ENCODE measurements around the gene ZNF516. TPM values are rescaled to one million over a fixed set of nuclear protein-coding genes. Genes with fewer than 3 reads are reported as not detected.
A peak's percentile ranks its signal among the peaks of the same experiment; 100 is the strongest.
"Not testable (repeated sequence)": the region's sequence is repeated elsewhere in the genome, so short reads cannot be mapped to it uniquely, and the experiment has no call there.

Gene ZNF516
- polyA plus RNA-seq: 1.2 TPM

GRCh38 chr18:76495006-76495370 lies at the start of gene ZNF516:
ZNF516 (minus strand) TSS chr18:76495242; CDS start chr18:76443054, 52,188 bp downstream.
- H3K27ac Mint-ChIP-seq: peak within 1 kb of the TSS; percentile 87 to 98 (median 92)
- H3K9me3 Mint-ChIP-seq: peaks cover 7 to 15% (median 10%) of the 10 kb centered on the region in 3 donors
- H3K27me3 Mint-ChIP-seq: peaks cover 35% of the 10 kb centered on the region
- H3K4me1 Mint-ChIP-seq: peaks cover 24 to 29% (median 25%) of the 10 kb centered on the region in 3 donors
- no peaks in the 10 kb centered on the region for H3K36me3 Mint-ChIP-seq
- peak within 1 kb of the TSS; percentile 88 to 98 (median 96) for H3K4me3 Mint-ChIP-seq

- Mint-ChIP-seq H3K4me3 (no peak overlapping the region), H3K9me3 (peaks cover 2 to 5% (median 3%) of the 10 kb centered on the region in 3 donors), H3K36me3 (no peaks in the 10 kb centered on the region), H3K27me3 (peaks cover 9% of the 10 kb centered on the region), H3K4me1 (no peaks in the 10 kb centered on the region), H3K27ac (no peak overlapping the region)
Measured at GRCh38 chr18:76538846-76539245, 43.8 kb upstream of the ZNF516 start.

- no peaks in the 10 kb centered on the region for H3K4me1 Mint-ChIP-seq
- H3K9me3 Mint-ChIP-seq: peaks cover 2 to 5% (median 3%) of the 10 kb centered on the region in 3 donors
- no peaks in the 10 kb centered on the region for H3K36me3 Mint-ChIP-seq
- H3K4me3 Mint-ChIP-seq: no peak overlapping the region
- no peak overlapping the region for H3K27ac Mint-ChIP-seq
- peaks cover 9% of the 10 kb centered on the region for H3K27me3 Mint-ChIP-seq
Measured at GRCh38 chr18:76537621-76538020, 42.6 kb upstream of the ZNF516 start.

- not testable (repeated sequence) for H3K36me3 Mint-ChIP-seq, H3K9me3 Mint-ChIP-seq, H3K27ac Mint-ChIP-seq, H3K4me1 Mint-ChIP-seq, H3K4me3 Mint-ChIP-seq, H3K27me3 Mint-ChIP-seq
Measured at GRCh38 chr18:76536593-76536992, 41.6 kb upstream of the ZNF516 start.

- Mint-ChIP-seq H3K4me1 (peaks cover 0 to 5% (median 0%) of the 10 kb centered on the region in 3 donors), H3K4me3 (no peak overlapping the region), H3K27me3 (peaks cover 9% of the 10 kb centered on the region), H3K27ac (no peak overlapping the region), H3K36me3 (no peaks in the 10 kb centered on the region), H3K9me3 (peaks cover 3 to 5% (median 4%) of the 10 kb centered on the region in 3 donors)
Measured at GRCh38 chr18:76532875-76533274, 37.8 kb upstream of the ZNF516 start.

- Mint-ChIP-seq H3K9me3 (peaks cover 3 to 5% (median 4%) of the 10 kb centered on the region in 3 donors), H3K36me3 (no peaks in the 10 kb centered on the region), H3K4me1 (peaks cover 0 to 5% (median 0%) of the 10 kb centered on the region in 3 donors), H3K27ac (no peak overlapping the region), H3K4me3 (no peak overlapping the region), H3K27me3 (peaks cover 15% of the 10 kb centered on the region)
Measured at GRCh38 chr18:76530846-76531245, 35.8 kb upstream of the ZNF516 start.

- H3K36me3 Mint-ChIP-seq: no peaks in the 10 kb centered on the region
- peaks cover 3 to 5% (median 4%) of the 10 kb centered on the region in 3 donors for H3K9me3 Mint-ChIP-seq
- H3K27me3 Mint-ChIP-seq: peaks cover 17% of the 10 kb centered on the region
- peaks cover 0 to 5% (median 0%) of the 10 kb centered on the region in 3 donors for H3K4me1 Mint-ChIP-seq
- H3K4me3 Mint-ChIP-seq: no peak overlapping the region
- peak overlapping the region in 1 of 3 donors; percentile 73 for H3K27ac Mint-ChIP-seq
Measured at GRCh38 chr18:76530391-76530790, 35.3 kb upstream of the ZNF516 start.

- H3K27me3 Mint-ChIP-seq: peaks cover 22% of the 10 kb centered on the region
- no peak overlapping the region for H3K4me3 Mint-ChIP-seq
- H3K9me3 Mint-ChIP-seq: peaks cover 0 to 2% (median 0%) of the 10 kb centered on the region in 3 donors
- H3K36me3 Mint-ChIP-seq: no peaks in the 10 kb centered on the region
- peaks cover 0 to 7% (median 1%) of the 10 kb centered on the region in 3 donors for H3K4me1 Mint-ChIP-seq
- peak overlapping the region in 1 of 3 donors; percentile 73 for H3K27ac Mint-ChIP-seq
Measured at GRCh38 chr18:76529433-76529811, 34.4 kb upstream of the ZNF516 start.

- Mint-ChIP-seq H3K27me3 (peaks cover 22% of the 10 kb centered on the region), H3K27ac (no peak overlapping the region), H3K36me3 (no peaks in the 10 kb centered on the region), H3K4me3 (peak overlapping the region in 1 of 4 donors; percentile 12), H3K9me3 (peaks cover 0 to 2% (median 0%) of the 10 kb centered on the region in 3 donors), H3K4me1 (peaks cover 0 to 7% (median 1%) of the 10 kb centered on the region in 3 donors)
Measured at GRCh38 chr18:76528477-76529432, 33.7 kb upstream of the ZNF516 start.

- no peaks in the 10 kb centered on the region for H3K36me3 Mint-ChIP-seq
- H3K4me1 Mint-ChIP-seq: peaks cover 0 to 7% (median 1%) of the 10 kb centered on the region in 3 donors
- H3K4me3 Mint-ChIP-seq: no peak overlapping the region
- H3K9me3 Mint-ChIP-seq: peaks cover 0 to 1% (median 0%) of the 10 kb centered on the region in 3 donors
- peaks cover 19% of the 10 kb centered on the region for H3K27me3 Mint-ChIP-seq
- H3K27ac Mint-ChIP-seq: no peak overlapping the region
Measured at GRCh38 chr18:76525911-76526310, 30.9 kb upstream of the ZNF516 start.

GRCh38 chr18:76524900-76525698 lies 30.1 kb upstream of the ZNF516 start:
- peaks cover 0 to 1% (median 0%) of the 10 kb centered on the region in 3 donors for H3K9me3 Mint-ChIP-seq
- peaks cover 19% of the 10 kb centered on the region for H3K27me3 Mint-ChIP-seq
- peaks cover 0 to 7% (median 1%) of the 10 kb centered on the region in 3 donors for H3K4me1 Mint-ChIP-seq
- H3K27ac Mint-ChIP-seq: no peak overlapping the region
- peak overlapping the region in 1 of 4 donors; percentile 58 for H3K4me3 Mint-ChIP-seq
- H3K36me3 Mint-ChIP-seq: no peaks in the 10 kb centered on the region

- peaks cover 18% of the 10 kb centered on the region for H3K27me3 Mint-ChIP-seq
- H3K4me1 Mint-ChIP-seq: peaks cover 0 to 7% (median 1%) of the 10 kb centered on the region in 3 donors
- no peak overlapping the region for H3K4me3 Mint-ChIP-seq
- no peaks in the 10 kb centered on the region for H3K36me3 Mint-ChIP-seq
- H3K27ac Mint-ChIP-seq: no peak overlapping the region
- H3K9me3 Mint-ChIP-seq: peaks cover 0 to 1% (median 0%) of the 10 kb centered on the region in 3 donors
Measured at GRCh38 chr18:76524477-76524876, 29.4 kb upstream of the ZNF516 start.

GRCh38 chr18:76522551-76522950 lies 27.5 kb upstream of the ZNF516 start:
- Mint-ChIP-seq H3K27ac (no peak overlapping the region), H3K4me1 (peaks cover 0 to 9% (median 4%) of the 10 kb centered on the region in 3 donors), H3K9me3 (peaks cover 0 to 1% (median under 1%) of the 10 kb centered on the region in 3 donors), H3K4me3 (no peak overlapping the region), H3K27me3 (peaks cover 28% of the 10 kb centered on the region), H3K36me3 (no peaks in the 10 kb centered on the region)

GRCh38 chr18:76522122-76522503 lies 27.1 kb upstream of the ZNF516 start:
- Mint-ChIP-seq H3K9me3 (peaks cover 0 to 2% (median 1%) of the 10 kb centered on the region in 3 donors), H3K4me3 (no peak overlapping the region), H3K36me3 (no peaks in the 10 kb centered on the region), H3K4me1 (peaks cover 0 to 11% (median 4%) of the 10 kb centered on the region in 3 donors), H3K27ac (no peak overlapping the region), H3K27me3 (peaks cover 30% of the 10 kb centered on the region)

Data from IgD-negative memory B cell (primary cell).